Ectodermal cell (in vitro differentiated cells): ENCODE results near the gene NMRK1.

Experiments used
- H3K27ac ChIP-seq: 2 replicates; pipeline ENCODE4 v1.7.0; 2013; ENCODE audit warnings: mild to moderate bottlenecking, low read depth, low read length; ENCODE audit not compliant: insufficient read depth, poor library complexity, severe bottlenecking
- H3K27me3 ChIP-seq: 2 replicates; pipeline ENCODE4 v1.7.0; 2013; ENCODE audit warnings: mild to moderate bottlenecking, low read length; ENCODE audit not compliant: insufficient read depth, control insufficient read depth, poor library complexity, severe bottlenecking
- H3K36me3 ChIP-seq: one replicate; pipeline ENCODE4 v1.7.0; 2013; ENCODE audit warnings: low read length; ENCODE audit not compliant: control insufficient read depth, insufficient read depth
- H3K4me1 ChIP-seq: one replicate; pipeline ENCODE4 v1.7.0; 2013; ENCODE audit warnings: low read length; ENCODE audit not compliant: control insufficient read depth, insufficient read depth
- H3K4me3 ChIP-seq: 2 replicates; pipeline ENCODE4 v1.7.0; 2013; ENCODE audit warnings: low read depth, low read length, control low read depth; ENCODE audit not compliant: insufficient read depth
- H3K9me3 ChIP-seq: 2 replicates; pipeline ENCODE4 v1.7.0; 2013; ENCODE audit warnings: mild to moderate bottlenecking, low read length, moderate library complexity; ENCODE audit not compliant: control insufficient read depth
- WGBS, 2 experiments: methylation state at CpG; one replicate each; pipeline ENCODE4 v1.1.7; 2013; ENCODE audit warnings: missing lambda C conversion rate in 2 of 2; 5-methylcytosine and 5-hydroxymethylcytosine counted together

NMRK1 gene

GRCh38 chr9:75063556-75064305, 24.2 kb downstream of the NMRK1 start:
- WGBS, 2 experiments = 94 to 100% methylated on average over 1 of the region's 1 CpG
- Histone ChIP-seq H3K4me1 (no peaks in the 10 kb centered on the region), H3K27ac (no peak overlapping the region), H3K27me3 (no peaks in the 10 kb centered on the region), H3K4me3 (no peak overlapping the region), H3K36me3 (no peaks in the 10 kb centered on the region), H3K9me3 (no peaks in the 10 kb centered on the region)

- Histone ChIP-seq H3K27ac (no peak overlapping the region), H3K4me1 (no peaks in the 10 kb centered on the region), H3K27me3 (no peaks in the 10 kb centered on the region), H3K36me3 (no peaks in the 10 kb centered on the region), H3K4me3 (no peak overlapping the region), H3K9me3 (no peaks in the 10 kb centered on the region)
- WGBS, 2 experiments = 100% methylated on average over 1 of the region's 2 CpGs
These were observed 26.8 kb downstream of the NMRK1 start for GRCh38 chr9:75061169-75061568.

- WGBS, 2 experiments = 93% methylated on average over 5 of the region's 5 CpGs
- Histone ChIP-seq H3K27me3 (no peaks in the 10 kb centered on the region), H3K9me3 (no peaks in the 10 kb centered on the region), H3K4me1 (no peaks in the 10 kb centered on the region), H3K27ac (no peak overlapping the region), H3K36me3 (no peaks in the 10 kb centered on the region), H3K4me3 (no peak overlapping the region)
These were observed 33.5 kb downstream of the NMRK1 start for GRCh38 chr9:75054368-75055001.

- no peaks in the 10 kb centered on the region for H3K27me3 ChIP-seq
- no peak overlapping the region for H3K4me3 ChIP-seq
- no peaks in the 10 kb centered on the region for H3K4me1 ChIP-seq
- WGBS, 2 experiments = 90 to 93% methylated on average over 1 of the region's 1 CpG
- no peaks in the 10 kb centered on the region for H3K36me3 ChIP-seq
- H3K9me3 ChIP-seq = no peaks in the 10 kb centered on the region
- H3K27ac ChIP-seq = no peak overlapping the region
These were observed 34.1 kb downstream of the NMRK1 start for GRCh38 chr9:75053869-75054268.

- Histone ChIP-seq H3K4me1 (no peaks in the 10 kb centered on the region), H3K4me3 (no peak overlapping the region), H3K27me3 (no peaks in the 10 kb centered on the region), H3K36me3 (no peaks in the 10 kb centered on the region), H3K9me3 (no peaks in the 10 kb centered on the region), H3K27ac (no peak overlapping the region)
These were observed 36.7 kb downstream of the NMRK1 start for GRCh38 chr9:75051285-75051684.

GRCh38 chr9:75047506-75047905, 40.4 kb downstream of the NMRK1 start:
- Histone ChIP-seq H3K9me3 (no peaks in the 10 kb centered on the region), H3K4me3 (no peak overlapping the region), H3K4me1 (no peaks in the 10 kb centered on the region), H3K27me3 (no peaks in the 10 kb centered on the region), H3K36me3 (no peaks in the 10 kb centered on the region), H3K27ac (no peak overlapping the region)
- 44 to 51% methylated on average over 2 of the region's 2 CpGs for WGBS, 2 experiments

- no peak overlapping the region for H3K27ac ChIP-seq
- no peak overlapping the region for H3K4me3 ChIP-seq
- no peaks in the 10 kb centered on the region for H3K27me3 ChIP-seq
- no peaks in the 10 kb centered on the region for H3K4me1 ChIP-seq
- H3K9me3 ChIP-seq = no peaks in the 10 kb centered on the region
- 96 to 97% methylated on average over 2 of the region's 3 CpGs for WGBS, 2 experiments
- no peaks in the 10 kb centered on the region for H3K36me3 ChIP-seq
These were observed 41.1 kb downstream of the NMRK1 start for GRCh38 chr9:75046725-75047345.

GRCh38 chr9:75041041-75041440, 46.9 kb downstream of the NMRK1 start:
- 89 to 92% methylated on average over 1 of the region's 1 CpG for WGBS, 2 experiments
- Histone ChIP-seq H3K27ac (no peak overlapping the region), H3K36me3 (no peaks in the 10 kb centered on the region), H3K4me3 (no peak overlapping the region), H3K4me1 (no peaks in the 10 kb centered on the region), H3K27me3 (no peaks in the 10 kb centered on the region), H3K9me3 (no peaks in the 10 kb centered on the region)

- no peaks in the 10 kb centered on the region for H3K4me1 ChIP-seq
- no peak overlapping the region for H3K4me3 ChIP-seq
- H3K27ac ChIP-seq = no peak overlapping the region
- H3K27me3 ChIP-seq = no peaks in the 10 kb centered on the region
- 93 to 94% methylated on average over 3 of the region's 3 CpGs for WGBS, 2 experiments
- no peaks in the 10 kb centered on the region for H3K9me3 ChIP-seq
- H3K36me3 ChIP-seq = no peaks in the 10 kb centered on the region
These were observed 48.2 kb downstream of the NMRK1 start for GRCh38 chr9:75039801-75040200.

- H3K9me3 ChIP-seq = no peaks in the 10 kb centered on the region
- no peaks in the 10 kb centered on the region for H3K36me3 ChIP-seq
- no peak overlapping the region for H3K4me3 ChIP-seq
- H3K4me1 ChIP-seq = no peaks in the 10 kb centered on the region
- no peak overlapping the region for H3K27ac ChIP-seq
- WGBS, 2 experiments = 88 to 93% methylated on average over 2 to 3 of the region's 3 CpGs
- no peaks in the 10 kb centered on the region for H3K27me3 ChIP-seq
These were observed 48.9 kb downstream of the NMRK1 start for GRCh38 chr9:75039009-75039408.
